T-helper 1 cell treated with Interleukin-12 subunit alpha and Interleukin-12 subunit beta and Interleukin-4 antibody, amounts not matched to agents 30 ng/mL and 1 ng/mL, for 36 hours (primary cell): ENCODE results near the gene FBXO36. TPM values are rescaled to one million over a fixed set of nuclear protein-coding genes. Genes with fewer than 3 reads are reported as not detected.
"Not testable (repeated sequence)": the region's sequence is repeated elsewhere in the genome, so short reads cannot be mapped to it uniquely, and the experiment has no call there.

Experiments
- intact Hi-C: fragments of 100-400 bp; cut with micrococcal nuclease; formaldehyde crosslinking; loops from one replicate; pipeline ENCODE4 v1.15.1; 2024
- total RNA-seq: library from RNA; stranded (reverse); gene quantifications from 2 replicates; pipeline ENCODE4 v1.2.3, GENCODE V29; 2022

Gene FBXO36
- total RNA-seq, 1 donor from 2014 or later = 0.17 TPM

DNA sequence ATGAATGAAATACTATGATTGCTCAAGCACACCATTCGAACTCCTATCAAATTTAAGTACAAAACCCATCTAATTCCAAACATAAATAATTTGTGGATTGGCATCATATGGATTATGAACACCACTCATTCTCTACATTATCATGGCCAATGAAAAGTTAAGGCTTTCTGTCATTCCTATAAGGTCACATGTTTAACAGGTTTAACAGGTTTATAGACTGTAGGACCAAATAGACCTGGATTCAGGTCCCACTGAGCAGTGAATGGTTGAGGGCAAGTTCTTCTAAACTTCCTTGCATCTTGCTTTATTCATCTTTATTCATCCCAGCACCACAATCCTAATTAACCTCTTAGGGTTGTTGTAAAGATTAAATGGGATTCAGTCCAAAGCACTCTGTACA, 33.4 kb downstream of the FBXO36 start:
- intact Hi-C loops = no loop called here

DNA sequence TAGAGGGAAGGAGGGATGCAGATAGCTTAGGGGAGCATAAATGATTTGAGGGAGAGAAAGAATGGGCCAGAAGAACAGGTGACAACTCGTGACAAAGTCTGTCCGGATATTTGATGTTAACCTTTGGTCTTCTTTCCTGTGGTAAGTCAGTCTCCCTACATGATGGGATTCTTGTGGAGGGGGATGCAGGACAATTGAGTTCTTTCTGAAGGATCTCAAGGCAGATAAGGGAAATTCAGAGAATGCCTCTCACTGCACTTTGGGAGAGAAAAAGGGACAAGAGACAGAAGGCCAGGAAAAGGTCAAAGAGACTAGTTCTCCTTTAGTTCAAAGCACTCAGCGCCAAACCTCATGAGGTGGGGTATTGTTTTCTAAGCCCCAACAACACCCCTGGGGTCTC, 34.2 kb downstream of the FBXO36 start:
- intact Hi-C loops = no loop called here

DNA sequence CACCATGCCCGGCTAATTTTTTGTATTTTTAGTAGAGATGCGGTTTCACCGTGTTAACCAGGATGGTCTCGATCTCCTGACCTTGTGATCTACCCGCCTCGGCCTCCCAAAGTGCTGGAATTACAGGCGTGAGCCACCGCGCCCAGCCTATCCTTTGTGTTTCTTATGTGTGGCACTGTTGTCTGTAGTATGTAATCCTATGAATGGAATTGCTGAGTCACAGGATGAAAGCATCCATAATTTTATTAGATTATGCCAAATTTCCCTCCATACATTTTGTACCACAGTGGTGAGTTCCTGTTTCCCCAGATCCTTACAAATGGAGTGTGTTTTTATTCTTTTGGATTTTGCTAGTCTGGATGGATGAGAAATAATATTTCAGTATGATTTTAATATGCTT, 41.3 kb downstream of the FBXO36 start:
- intact Hi-C loops = not testable (repeated sequence)

DNA sequence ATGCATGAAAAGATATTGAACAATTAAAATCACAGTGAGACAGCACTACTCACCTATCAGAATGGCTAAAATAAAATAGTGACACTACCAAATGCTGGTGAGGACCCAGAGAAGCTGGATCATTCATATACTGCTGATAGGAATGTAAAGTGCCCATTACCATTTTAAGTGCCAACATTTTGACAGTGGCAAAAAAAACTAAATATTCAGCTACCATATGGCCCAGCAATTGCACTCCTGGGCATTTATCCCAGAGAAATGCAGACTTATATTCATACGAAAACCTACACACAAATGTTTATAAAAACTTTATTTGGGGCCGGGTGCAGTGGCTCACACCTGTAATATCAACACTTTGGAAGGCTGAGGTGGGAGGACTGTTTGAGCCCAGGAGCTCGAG, 47.6 kb downstream of the FBXO36 start:
- intact Hi-C loops = no loop called here

DNA sequence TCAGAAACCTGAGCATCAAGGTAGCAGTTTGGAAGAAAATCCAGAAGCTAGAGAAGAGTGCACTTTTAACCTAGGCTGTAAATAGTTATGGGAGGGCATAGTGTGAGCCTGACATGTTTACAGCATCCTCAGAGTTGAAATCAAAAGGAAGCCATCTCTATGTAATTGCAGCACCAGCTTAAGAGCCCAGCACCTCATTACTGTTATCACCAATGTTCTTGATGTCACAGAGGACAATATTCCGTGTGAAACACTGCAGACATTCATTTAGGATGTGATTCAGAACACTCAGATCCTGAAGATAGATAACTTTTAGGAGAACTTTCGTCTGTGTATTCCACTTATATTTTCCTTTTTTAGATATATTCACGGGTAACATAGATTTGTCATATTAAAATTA, 48.1 kb downstream of the FBXO36 start:
- intact Hi-C loops = no loop called here

DNA sequence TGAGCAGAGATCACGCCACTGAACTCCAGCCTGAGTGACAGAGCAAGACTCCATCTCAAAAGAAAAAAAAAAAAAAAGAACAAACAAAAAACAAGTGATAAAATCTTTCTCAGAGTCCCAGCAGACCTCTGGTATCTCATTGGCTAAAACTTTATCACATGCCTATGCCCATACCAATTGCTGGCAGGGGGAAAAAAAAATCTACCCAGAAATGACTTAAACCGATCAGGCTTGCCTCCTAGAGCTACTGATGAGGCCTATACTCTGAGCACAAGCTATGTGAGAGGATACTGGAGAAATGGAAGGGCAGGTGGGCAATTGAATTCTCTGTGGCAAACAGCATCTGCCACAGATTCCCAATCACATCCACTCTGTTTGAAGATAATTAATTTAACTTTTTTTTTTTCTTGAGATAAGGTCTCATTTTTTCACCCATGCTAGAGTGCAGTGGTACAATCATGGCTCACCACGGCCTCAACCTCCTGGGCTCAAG, 49.0 kb downstream of the FBXO36 start:
- intact Hi-C loops = no loop called here

DNA sequence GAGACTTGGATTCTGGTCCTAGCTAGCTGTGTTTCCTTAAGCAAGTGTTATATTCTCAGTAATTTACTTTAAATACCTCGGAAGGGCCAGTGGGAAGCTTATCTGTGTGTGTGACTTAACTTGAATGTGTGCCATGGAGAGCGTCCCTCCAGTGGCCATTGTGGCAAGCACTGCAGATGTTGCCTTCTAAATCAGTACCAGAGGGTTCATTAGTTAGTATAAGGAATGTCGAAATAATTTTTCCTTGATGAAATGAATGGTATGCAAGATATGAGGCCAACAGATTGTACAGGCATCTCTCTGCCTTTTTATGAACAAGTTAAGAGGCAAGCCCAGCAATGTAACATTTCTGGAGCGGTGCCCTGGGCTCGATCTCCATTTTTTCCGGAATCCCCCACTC, 52.0 kb downstream of the FBXO36 start:
- intact Hi-C loops = no loop called here

DNA sequence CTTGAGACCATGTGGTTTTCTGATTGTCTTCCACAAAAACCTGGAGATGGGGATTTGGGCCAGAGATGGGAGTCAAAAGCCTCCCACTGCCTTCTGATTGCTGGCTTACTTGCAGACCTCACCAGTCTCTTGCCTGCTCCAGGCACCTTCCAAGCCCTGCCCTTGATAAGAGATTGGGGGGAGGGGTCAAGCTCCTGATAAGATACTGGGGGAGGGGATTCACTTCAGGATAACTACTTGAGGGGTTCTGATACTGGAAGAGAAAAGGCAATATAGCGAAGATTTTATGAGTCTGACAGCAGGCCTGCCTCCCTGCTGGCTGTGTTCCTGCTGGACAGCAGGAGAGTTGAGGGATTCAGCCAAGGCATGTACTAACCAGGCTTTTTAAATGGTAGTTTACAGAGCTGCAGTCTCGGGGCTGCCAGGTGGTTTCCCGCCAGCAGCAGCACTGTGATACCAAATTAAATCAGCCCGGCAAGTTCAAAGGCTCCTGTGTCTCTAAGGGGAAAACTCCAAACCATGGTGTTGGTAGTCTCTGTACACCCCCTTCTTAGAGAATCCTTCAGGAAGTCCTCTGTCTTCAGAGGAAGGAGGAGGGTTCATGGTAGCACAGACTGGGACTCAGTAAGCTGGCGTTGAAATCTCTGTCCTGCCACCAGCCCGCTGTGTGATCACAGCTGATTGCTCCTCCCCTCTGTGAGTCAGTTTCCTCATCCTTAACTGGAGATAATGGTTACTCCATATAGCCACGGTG, 58.3 kb downstream of the FBXO36 start:
- intact Hi-C loops = no loop called here

DNA sequence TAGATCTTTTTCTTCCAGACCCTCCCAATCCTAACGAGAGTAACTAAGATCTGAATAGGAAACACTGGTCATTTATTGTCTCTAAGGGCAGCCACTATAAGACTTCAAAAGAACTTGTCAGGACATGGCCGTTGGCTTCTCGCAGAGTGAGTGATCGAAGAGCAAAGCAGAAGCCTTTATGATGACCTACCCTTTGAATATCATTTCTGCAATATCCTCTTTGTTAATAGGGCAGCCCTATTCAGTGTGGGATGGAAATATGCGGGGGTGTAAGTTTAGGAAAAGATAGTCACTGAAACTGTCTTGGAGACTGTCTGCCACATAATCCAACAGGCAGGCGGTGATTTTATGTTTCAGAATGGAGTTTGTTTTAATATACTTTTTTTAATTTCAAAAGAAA, 70.9 kb downstream of the FBXO36 start:
- intact Hi-C loops = no loop called here

DNA sequence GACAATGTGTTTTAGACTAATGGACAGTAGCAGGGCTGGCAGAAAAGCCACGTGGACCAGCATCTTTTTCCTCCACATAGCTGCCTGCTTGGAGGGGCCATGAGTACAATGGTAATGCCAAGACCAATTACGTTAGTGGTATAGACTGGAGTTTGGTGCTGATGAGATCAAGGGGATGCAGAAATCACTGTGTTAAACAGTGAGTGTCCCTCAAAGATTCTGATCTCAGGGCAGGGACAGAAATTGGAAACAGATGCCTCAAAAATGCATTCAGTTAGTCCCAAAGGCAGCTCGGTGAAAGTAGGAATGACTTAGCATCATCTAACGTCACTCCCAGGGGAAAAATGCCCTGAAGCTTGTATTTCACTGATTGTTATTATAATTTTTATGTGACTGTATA, 74.0 kb downstream of the FBXO36 start:
- intact Hi-C loops = no loop called here

DNA sequence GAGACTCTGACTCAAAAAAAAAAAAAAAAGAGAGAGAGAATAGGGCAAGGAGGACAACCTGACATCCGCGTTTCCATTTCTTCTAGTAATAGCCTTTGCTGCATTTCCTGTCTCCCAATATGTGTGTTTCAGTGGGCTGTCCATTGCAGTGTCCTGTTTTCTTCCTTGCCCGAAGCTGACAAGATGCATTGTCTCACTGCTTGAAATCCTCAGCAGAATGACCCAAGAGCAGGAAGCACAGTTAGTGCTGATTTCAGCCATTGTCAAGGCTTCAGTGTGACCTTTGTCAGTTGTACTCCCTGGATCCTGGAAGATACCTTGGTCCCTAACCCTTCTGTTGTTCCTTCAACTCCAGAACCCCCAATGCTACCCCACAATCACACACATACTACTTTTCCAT, 75.3 kb downstream of the FBXO36 start:
- intact Hi-C loops = no loop called here

DNA sequence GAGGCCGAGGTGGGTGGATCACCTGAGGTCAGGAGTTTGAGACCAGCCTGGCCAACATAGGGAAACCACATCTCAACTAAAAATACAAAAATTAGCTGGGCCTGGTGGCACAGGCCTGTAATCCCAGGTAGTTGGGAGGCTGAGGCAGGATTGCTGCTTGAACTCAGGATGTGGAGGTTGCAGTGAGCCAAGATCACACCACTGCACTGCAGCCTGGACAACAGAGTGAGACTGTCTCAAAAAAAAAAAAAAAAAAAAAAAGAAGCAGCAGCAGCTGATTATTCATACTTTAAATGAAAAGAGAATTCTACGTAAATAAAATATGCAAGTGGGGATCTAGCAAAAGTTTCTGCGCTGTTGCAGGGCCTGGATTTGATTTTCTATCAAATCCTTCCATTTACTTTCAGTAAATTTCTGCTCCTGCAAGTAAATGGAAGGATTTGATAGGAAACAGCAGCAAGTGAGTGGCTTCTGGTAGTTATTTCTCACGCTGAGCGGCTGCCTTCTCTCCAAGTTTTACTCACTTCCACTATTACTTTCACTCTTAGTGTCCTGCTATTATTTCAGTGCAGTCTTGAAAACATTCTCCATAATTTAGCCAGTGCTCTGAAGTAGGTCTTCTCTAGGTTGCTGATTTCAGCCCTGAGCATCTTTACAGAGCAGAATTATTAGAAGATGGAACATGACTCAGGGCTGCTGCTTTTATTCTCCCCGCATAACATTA, 78.0 kb downstream of the FBXO36 start:
- intact Hi-C loops = loop anchor here (10.0 kb wide), 1 partner anchor 825 kb away; no protein-coding TSS in a partner anchor

DNA sequence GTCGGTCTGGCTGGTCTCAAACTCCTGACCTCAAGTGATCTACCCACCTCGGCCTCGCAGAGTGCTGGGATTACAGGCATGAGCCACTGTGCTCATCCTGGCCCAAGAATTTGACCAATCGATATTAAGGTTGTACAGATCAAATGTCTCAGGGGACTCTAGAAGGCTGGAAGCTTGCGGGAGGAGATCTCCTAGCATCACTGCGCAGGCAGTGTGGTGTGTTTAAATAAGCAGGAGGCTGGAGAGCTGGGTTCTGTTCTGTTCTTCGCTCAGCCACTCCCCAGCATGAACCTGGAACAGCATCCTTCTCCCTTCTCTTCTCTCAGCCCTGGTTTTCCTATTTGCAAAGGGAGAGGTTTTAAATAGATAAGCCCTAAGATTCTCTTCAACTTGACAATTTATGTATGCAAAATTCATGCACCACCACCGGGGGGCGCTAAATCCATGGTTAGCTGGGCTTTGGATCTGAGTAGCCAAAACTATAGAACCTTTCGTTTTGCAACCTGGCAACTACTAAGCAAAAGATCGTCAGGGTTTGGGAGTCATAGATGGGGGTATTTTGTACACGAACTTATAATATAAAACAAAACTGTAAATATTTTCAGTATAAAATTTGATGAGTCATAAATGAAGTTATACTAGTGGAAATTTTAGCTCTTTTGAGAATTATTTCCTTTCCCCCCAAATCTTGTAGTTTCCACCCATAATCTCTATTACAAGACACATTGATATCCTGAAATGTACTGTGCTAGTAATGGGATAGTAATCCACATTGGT, 85.8 kb downstream of the FBXO36 start:
- intact Hi-C loops = loop anchor here (1.0 to 10.0 kb wide), 13 partner anchors 59 to 979 kb away; partner anchors contain the start of genes CAB39 and SP100

DNA sequence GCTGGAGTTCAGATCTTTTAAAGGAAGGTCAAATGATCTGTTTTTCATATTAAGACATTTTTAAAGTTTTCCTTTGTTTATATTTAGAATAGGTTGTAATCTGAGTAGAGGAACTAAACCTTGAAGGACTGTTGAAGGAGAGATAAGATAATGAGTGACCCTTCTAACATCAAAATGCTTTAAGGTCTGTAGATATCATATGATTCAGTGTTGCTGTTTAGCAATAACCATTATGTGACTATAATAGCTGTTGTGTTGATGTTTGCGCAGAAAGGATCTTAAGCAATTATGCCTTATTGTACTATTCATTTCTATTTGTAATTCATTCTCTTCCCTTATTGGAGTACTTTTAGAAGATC, 86.4 kb downstream of the FBXO36 start:
- intact Hi-C loops = loop anchor here (1.0 to 10.0 kb wide), 13 partner anchors 59 to 979 kb away; partner anchors contain the start of genes CAB39 and SP100

DNA sequence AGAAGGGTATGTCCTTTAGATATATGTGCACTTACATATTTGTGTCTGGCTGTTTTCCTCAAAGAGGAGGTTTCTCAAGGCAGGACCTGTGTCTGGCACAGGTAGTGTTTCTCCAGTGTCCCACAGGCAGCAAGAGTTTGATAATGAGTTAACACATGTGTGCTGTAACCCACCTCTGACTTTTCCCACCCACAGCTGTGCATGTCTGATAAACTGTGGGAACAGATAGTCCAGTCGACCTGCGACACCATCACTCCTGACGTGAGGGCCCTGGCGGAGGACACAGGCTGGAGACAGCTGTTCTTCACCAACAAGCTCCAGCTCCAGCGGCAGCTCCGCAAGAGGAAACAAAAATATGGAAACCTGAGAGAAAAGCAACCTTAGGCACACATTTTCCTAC, 88.2 kb downstream of the FBXO36 start:
- intact Hi-C loops = no loop called here

DNA sequence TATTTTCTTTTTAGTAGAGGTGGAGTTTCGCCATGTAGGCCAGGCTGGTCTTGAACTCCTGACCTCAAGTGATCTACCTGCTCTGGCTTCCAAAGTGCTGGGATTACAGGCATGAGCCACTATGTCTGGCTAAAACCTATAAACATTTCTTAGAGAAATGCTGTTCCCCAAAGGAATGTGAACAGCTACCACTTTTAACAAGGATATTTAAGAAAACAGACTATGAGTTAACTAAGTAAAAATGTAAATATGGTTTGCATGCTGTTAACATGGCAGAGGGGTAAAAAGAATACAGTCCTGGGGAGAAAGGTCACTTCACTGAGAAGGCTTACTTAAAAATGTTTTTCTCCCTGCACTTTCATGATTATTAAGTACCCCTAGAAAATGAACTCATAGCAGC, 89.3 kb downstream of the FBXO36 start:
- intact Hi-C loops = no loop called here

DNA sequence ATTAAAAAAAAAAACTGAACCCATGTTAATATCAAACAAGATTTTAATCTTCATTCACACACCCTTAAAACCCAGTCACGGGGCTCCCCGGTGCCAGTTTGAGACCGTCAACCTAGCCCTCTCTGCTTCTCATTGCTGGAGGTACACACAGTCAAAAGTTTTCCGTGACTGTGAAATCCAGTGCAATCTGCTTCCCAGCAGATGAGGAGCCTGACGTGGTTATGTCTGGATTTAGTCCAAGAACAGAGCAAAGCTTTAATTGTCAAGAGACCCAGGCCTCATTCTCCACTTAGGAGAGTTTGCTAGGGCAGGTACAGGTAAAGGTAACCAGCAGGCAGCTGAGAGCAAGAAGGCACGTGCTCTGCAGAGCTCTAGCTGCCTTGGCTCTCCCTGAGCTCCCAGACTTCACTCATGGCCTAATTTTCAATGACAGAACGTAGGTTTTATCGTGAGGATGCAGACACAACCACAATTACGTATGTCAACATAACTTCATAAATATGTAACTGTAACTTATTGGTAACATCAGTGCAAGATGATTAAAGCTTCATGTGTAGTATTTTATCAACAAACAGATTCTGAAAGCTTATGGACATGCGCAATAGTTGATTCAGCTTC, 90.1 kb downstream of the FBXO36 start:
- intact Hi-C loops = no loop called here

DNA sequence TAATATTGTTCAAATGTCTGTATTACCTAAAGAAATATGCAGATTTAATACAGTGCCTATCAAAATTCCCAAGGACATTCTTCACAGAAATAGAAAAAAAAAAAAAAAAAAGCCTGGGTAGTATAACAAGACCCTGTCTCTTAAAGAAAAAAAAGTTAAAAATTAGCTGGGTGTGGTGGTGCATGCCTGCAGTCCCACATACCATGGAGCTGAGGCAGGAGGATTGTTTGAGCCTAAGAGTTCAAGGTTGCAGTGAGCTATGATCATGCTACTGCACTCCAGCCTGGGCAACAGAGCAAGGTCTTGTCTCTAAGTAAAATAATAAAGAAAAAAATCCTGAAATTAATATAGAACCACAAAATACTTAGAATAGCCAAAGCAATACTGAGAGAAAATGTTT, 94.5 kb downstream of the FBXO36 start:
- intact Hi-C loops = no loop called here

DNA sequence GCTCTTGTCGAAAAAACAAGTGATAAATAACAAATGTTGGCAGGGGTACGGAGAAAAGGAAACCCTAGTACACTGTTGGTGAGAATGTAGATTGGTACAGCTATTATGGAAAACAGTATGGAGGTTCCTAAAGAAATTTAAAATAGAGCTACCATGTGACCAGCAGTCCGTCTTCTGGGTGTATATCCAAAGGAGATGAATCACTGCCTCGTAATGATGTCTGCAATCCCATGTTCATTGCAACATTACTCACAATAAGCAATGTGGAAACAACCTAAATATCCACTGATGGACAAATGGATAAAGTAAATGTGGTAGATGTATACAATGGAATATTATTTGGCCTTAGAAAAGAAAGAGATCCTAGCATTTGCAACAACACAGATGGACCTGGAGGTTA, 95.8 kb downstream of the FBXO36 start:
- intact Hi-C loops = no loop called here

DNA sequence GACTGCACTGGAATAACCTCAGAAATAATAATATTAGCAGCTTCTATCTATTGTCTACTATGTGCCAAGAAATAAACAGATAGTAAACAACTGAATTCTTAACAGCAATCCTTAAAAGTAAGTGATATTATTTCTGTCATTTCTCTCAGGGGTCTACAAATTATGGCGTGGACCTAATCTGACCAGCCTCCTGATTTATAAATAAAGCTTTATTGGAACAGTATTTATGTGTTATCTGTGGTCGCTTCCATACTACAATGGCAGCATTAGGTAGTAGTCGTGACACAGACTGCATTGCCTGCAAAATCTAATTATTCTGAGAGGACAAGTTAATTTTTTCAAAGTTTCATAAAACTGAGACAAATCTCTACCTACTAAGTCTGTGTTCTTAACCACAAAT, 97.4 kb downstream of the FBXO36 start:
- intact Hi-C loops = no loop called here

DNA sequence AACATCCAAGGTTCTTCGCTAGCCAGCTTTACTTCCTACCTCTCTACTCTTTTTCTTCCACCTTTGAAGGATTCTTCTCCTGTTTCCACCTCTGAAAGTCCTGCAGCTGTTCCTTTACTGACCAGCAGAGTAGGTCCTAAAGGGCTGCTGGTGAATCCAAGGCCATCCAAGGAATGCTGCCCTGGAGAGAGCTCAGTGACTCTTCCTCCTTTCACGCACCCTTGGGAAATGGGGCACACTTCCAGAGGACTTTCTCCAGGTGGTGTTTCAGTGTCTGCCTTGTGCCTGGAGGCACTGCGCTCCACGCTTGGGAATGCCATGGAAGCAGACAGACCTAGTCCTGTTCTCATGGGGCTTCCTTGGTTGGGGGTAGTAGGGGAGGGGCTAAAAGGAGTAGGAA, 101.0 kb downstream of the FBXO36 start:
- intact Hi-C loops = no loop called here

DNA sequence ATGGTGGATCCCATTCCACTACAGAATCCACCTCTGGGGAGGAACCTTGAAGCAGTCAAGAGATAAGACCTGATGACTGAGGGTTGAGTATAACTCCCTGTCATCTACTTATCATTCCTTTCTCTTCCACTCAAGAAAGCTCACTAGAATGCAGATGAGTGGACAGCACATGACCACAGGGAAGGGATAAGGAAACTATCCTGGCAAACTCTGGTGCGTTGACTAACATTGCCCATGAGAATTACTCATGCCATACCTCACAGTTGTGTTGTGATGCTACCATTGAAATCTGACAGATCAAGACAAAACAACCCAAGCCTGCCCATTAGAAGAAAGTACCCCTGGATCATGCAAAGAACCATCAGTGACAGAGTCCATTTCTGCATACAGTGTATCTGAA, 119.9 kb downstream of the FBXO36 start:
- intact Hi-C loops = no loop called here
